ENCODE data around the gene TAC4. TPM values are rescaled to one million over a fixed set of nuclear protein-coding genes. Genes with fewer than 3 reads are reported as not detected.

Gene TAC4
- total and polyA plus RNA-seq, 9 of the 15 experiments (the other 6 are each of a cell fraction or from before 2014, with no cell fraction given): 0.17 TPM; not detected in 8

DNA sequence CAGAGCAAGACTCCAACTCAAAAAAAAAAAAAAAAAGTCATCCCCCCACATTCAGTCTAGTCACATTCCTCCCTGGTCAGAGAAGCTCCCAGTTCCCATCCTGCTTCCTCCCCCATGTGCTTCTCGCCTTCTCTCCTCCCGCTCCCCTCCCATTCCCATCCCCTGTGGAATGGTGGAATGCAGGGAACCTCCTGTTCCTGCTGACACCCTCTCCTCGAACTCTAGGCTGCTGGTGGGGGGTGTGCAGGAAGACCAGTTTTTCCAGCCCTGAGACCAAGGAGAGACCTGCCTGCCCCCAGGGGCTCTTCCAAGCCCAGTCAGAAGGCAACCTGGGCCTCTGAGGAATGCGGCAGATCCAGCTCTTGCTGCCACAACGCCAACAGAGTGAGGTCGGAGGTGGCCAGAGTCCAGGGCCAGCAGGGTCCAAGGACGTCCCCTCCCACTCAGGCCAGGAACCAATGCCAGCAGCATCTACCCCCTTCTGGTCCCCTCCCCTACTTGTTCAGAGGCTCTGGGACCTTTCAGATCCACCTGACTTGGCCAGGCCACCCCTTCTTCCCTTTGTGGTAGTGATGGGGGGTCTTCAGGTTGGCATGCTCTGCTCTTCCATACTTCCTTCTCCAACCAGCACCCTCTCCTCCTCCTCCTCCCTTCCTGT, 39.3 kb upstream of the TAC4 start:
- no peak overlapping the region for H3K27ac ChIP-seq (ENCODE audit: extremely low read depth, low read depth, low read length)
- H3K9ac ChIP-seq (ENCODE audit: insufficient read depth in 1 of 2, low read depth in 2 of 2, low read length in 2 of 2): no peak overlapping the region
- TF ChIP-seq PRDM10 (IDR thresholded peaks at IDR 0.05; ENCODE audit: partially characterized antibody) (peak; percentile 37), ZC3H8 (IDR thresholded peaks at IDR 0.05) (no peak)
- intact Hi-C loops (cut with micrococcal nuclease) (loop anchor here (10.0 kb wide), 1 partner anchor 198 kb away; no protein-coding TSS in a partner anchor), in situ Hi-C loops (cut with MboI) (no loop called here)
- no peaks in the 10 kb centered on the region for H3K79me2 ChIP-seq (ENCODE audit: control insufficient read depth, insufficient read depth, low read length)
- DNase-seq (ENCODE audit: extremely low read depth in 1 of 4, low spot score in 3 of 4): no peak
- no peak overlapping the region for H3K4me2 ChIP-seq (ENCODE audit: insufficient read depth, low read length)
- H3K36me3 ChIP-seq (ENCODE audit: control insufficient read depth, insufficient read depth, low read length): no peaks in the 10 kb centered on the region
- H3K4me3 ChIP-seq: no peak overlapping the region
- 0% methylated on average over 7 of the region's 7 CpGs for WGBS (ENCODE audit: insufficient coverage, low coverage, missing lambda C conversion rate)
- no TSS peak for BruUV-seq (replicated peaks)
- no peaks in the 10 kb centered on the region for H4K20me1 ChIP-seq (replicated peaks; ENCODE audit: control insufficient read depth, insufficient read depth, low read length)
- H2AFZ ChIP-seq (ENCODE audit: low read depth, low read length): no peak overlapping the region
- POLR2A ChIA-PET: interaction anchor here (0.7 kb wide), 1 partner anchor 40 kb away, joined by 3 read pairs; no protein-coding TSS in a partner anchor
- H3K4me1 ChIP-seq (replicated peaks in 1 of 2; ENCODE audit: control insufficient read depth in 2 of 2, insufficient read depth in 2 of 2, low read length in 2 of 2): peaks cover 0 to 11% of the 10 kb centered on the region in 2 experiments; a peak in 2 of 5 replicates
- CTCF ChIA-PET (ENCODE audit: low intra/inter-chr PET ratio): interaction anchor here (0.7 to 1.3 kb wide), 2 partner anchors 110 to 111 kb away, joined by 3 to 4 read pairs; no protein-coding TSS in a partner anchor
- no peaks in the 10 kb centered on the region for H3K9me1 ChIP-seq (ENCODE audit: control insufficient read depth, insufficient read depth, low read length)
- no peak for ATAC-seq
- no peaks in the 10 kb centered on the region for H3K9me3 ChIP-seq (replicated peaks; ENCODE audit: control insufficient read depth, insufficient read depth, low read depth, low read length)
- no peak for FAIRE-seq
- H3K27me3 ChIP-seq (ENCODE audit: control insufficient read depth in 2 of 2, insufficient read depth in 2 of 2, low read length in 2 of 2): peaks cover 24 to 66% of the 10 kb centered on the region in 2 experiments

All from K562 (cell line).